ENCODE results near the gene GKN2. TPM values are rescaled to one million over a fixed set of nuclear protein-coding genes. Genes with fewer than 3 reads are reported as not detected.
A peak's percentile ranks its signal among the peaks of the same experiment; 100 is the strongest.

GKN2 gene
- total RNA-seq, 4 donors from 2014 or later, result not detected

- intact Hi-C loops (cut with DNase I; ENCODE audit: low total_unique reads), result no loop called here
- TF ChIP-seq EP300 (IDR thresholded peaks at IDR 0.05; ENCODE audit: low read depth) (no peak), POLR2AphosphoS5 (IDR thresholded peaks at IDR 0.05) (no peak), POLR2A (IDR thresholded peaks at IDR 0.05) (no peak), CTCF (IDR thresholded peaks at IDR 0.05) (no peak)
- Histone ChIP-seq H3K36me3 (no peaks in the 10 kb centered on the region), H3K4me1 (peaks cover 11 to 17% (median 13%) of the 10 kb centered on the region in 4 donors), H3K27ac (no peak overlapping the region), H3K27me3 (no peaks in the 10 kb centered on the region), H3K9me3 (no peaks in the 10 kb centered on the region), H3K4me3 (no peak overlapping the region)
- peak; percentile 22 for DNase-seq
- in situ Hi-C loops (cut with MboI; ENCODE audit: low pct_ligation_motif_present in 1 of 4, low pct_unique_long_range_greater_than_20kb in 1 of 4, low sequenced_read_pairs in 3 of 4), result loop anchor here in 3 of 4 donors (25.0 kb wide), 3 partner anchors 175 to 425 kb away; partner anchors contain the start of gene ARHGAP25 (in 1 of the 3)
- 27% methylated on average over 2 of the region's 2 CpGs; no CpG with 5 or more reads in 1 of the 2 donors for WGBS, 2 donors (ENCODE audit: low coverage in 1 of 2)
Observed at GRCh38 chr2:68912732-68913131, 40.0 kb downstream of the GKN2 start.

DNA sequence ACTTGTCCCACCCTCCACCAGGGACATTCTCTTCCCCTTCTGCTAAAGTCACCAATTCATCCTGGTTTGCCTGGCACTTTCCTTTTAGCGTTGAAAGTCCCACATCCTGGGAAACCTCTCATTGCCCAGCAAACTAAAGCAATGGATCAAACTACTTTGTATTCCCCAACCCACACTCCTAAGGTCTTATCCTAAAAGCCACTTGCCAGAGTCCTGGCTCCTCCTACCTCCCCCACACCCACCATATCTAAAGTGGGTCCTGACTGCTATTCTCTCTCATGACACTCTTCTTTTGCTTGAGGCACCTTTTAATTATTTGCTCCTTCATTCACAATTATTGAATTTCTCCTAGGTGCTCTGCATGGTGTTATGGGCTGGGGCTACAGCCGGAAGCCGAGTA is 40.6 kb downstream of the GKN2 start:
- Histone ChIP-seq H3K36me3 (no peaks in the 10 kb centered on the region), H3K27ac (no peak overlapping the region), H3K4me1 (peaks cover 11 to 17% (median 13%) of the 10 kb centered on the region in 4 donors), H3K27me3 (no peaks in the 10 kb centered on the region), H3K9me3 (no peaks in the 10 kb centered on the region), H3K4me3 (no peak overlapping the region)
- no peak for DNase-seq
- TF ChIP-seq CTCF (IDR thresholded peaks at IDR 0.05) (no peak), POLR2A (IDR thresholded peaks at IDR 0.05) (no peak), POLR2AphosphoS5 (IDR thresholded peaks at IDR 0.05) (no peak), EP300 (IDR thresholded peaks at IDR 0.05; ENCODE audit: low read depth) (no peak)
- 90 to 97% methylated on average over 3 of the region's 3 CpGs for WGBS, 2 donors (ENCODE audit: low coverage in 1 of 2)
- in situ Hi-C loops (cut with MboI; ENCODE audit: low pct_ligation_motif_present in 1 of 4, low pct_unique_long_range_greater_than_20kb in 1 of 4, low sequenced_read_pairs in 3 of 4), result loop anchor here in 3 of 4 donors (25.0 kb wide), 3 partner anchors 175 to 425 kb away; partner anchors contain the start of gene ARHGAP25 (in 1 of the 3)
- intact Hi-C loops (cut with DNase I; ENCODE audit: low total_unique reads), result no loop called here

DNA sequence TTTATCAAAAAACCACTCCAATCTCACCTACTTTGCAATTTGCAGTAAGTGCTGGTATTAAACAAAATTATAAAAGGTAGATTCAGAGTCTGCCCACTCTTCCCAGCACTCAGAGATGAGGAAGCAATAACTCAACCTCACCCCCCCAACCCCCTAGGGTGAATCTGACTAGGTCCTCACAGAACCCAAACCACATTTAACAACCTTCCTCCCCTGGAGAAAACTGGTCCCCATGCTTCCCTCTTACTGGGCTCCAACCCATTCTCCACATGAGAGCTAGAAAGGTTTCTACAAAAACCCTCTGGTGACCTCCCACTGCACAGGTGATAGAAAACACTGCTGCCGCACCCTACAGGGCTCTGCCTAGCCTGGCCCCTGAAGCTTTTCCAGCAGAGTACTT is 41.0 kb downstream of the GKN2 start:
- DNase-seq, result no peak
- Histone ChIP-seq H3K9me3 (no peaks in the 10 kb centered on the region), H3K4me3 (no peak overlapping the region), H3K4me1 (peaks cover 11 to 17% (median 13%) of the 10 kb centered on the region in 4 donors), H3K27ac (no peak overlapping the region), H3K27me3 (no peaks in the 10 kb centered on the region), H3K36me3 (no peaks in the 10 kb centered on the region)
- intact Hi-C loops (cut with DNase I; ENCODE audit: low total_unique reads) (no loop called here), in situ Hi-C loops (cut with MboI; ENCODE audit: low pct_ligation_motif_present in 1 of 4, low pct_unique_long_range_greater_than_20kb in 1 of 4, low sequenced_read_pairs in 3 of 4) (loop anchor here in 3 of 4 donors (25.0 kb wide), 3 partner anchors 174 to 424 kb away; partner anchors contain the start of gene ARHGAP25 (in 1 of the 3))
- 94 to 100% methylated on average over 1 of the region's 1 CpG for WGBS, 2 donors (ENCODE audit: low coverage in 1 of 2)
- TF ChIP-seq CTCF (IDR thresholded peaks at IDR 0.05) (no peak), POLR2AphosphoS5 (IDR thresholded peaks at IDR 0.05) (no peak), EP300 (IDR thresholded peaks at IDR 0.05; ENCODE audit: low read depth) (no peak), POLR2A (IDR thresholded peaks at IDR 0.05) (no peak)

- TF ChIP-seq CTCF (IDR thresholded peaks at IDR 0.05) (no peak), POLR2AphosphoS5 (IDR thresholded peaks at IDR 0.05) (no peak), POLR2A (IDR thresholded peaks at IDR 0.05) (no peak)
- Histone ChIP-seq H3K27me3 (no peaks in the 10 kb centered on the region), H3K27ac (no peak overlapping the region), H3K4me3 (no peak overlapping the region), H3K36me3 (no peaks in the 10 kb centered on the region), H3K9me3 (no peaks in the 10 kb centered on the region), H3K4me1 (peaks cover 11 to 17% (median 13%) of the 10 kb centered on the region in 4 donors)
- whole genome bisulfite sequencing, 2 donors (ENCODE audit: low coverage in 1 of 2), result 76% methylated on average over 4 of the region's 4 CpGs; no CpG with 5 or more reads in 1 of the 2 donors
- intact Hi-C loops (cut with DNase I; ENCODE audit: low total_unique reads) (no loop called here), in situ Hi-C loops (cut with MboI; ENCODE audit: low pct_ligation_motif_present in 1 of 4, low pct_unique_long_range_greater_than_20kb in 1 of 4, low sequenced_read_pairs in 3 of 4) (loop anchor here in 3 of 4 donors (25.0 kb wide), 3 partner anchors 174 to 424 kb away; partner anchors contain the start of gene ARHGAP25 (in 1 of the 3))
- no peak for DNase-seq
Observed at GRCh38 chr2:68911246-68911645, 41.4 kb downstream of the GKN2 start.
